ENCODE results near the gene ADAM12.
A peak's percentile ranks its signal among the peaks of the same experiment; 100 is the strongest.

DNA sequence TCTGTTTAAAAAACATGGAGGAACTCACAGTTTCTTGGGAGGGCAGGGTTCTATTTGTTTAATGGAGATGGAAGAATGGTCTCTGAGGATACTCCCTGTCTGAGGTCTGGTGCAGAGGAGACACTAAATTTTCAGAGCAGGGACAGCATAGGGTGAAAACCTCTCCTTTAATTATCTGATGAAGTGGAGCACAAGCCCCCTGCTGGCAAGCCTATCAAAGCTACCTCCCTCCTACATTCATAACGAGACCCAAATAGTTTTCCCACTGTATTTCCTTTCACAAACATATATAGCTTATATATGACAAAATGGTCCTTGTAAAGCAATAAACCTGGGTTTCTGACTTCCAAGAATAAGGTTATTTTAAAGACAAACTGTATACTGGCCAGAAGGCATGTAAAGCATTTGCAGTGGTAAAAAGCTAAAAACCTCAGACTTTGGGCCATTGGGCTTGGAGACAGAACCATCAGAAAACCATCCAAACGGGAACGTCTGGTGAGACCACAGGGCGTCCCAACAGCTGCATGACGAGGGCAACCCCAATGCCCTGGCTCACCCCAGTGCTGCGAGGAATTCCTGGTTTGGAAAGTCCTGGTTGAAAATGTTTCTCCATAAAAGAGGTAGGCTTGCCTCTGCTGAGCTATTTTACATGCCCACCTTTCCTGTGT is 290.6 kb downstream of the ADAM12 start:
- TF ChIP-seq, protein P1, sequence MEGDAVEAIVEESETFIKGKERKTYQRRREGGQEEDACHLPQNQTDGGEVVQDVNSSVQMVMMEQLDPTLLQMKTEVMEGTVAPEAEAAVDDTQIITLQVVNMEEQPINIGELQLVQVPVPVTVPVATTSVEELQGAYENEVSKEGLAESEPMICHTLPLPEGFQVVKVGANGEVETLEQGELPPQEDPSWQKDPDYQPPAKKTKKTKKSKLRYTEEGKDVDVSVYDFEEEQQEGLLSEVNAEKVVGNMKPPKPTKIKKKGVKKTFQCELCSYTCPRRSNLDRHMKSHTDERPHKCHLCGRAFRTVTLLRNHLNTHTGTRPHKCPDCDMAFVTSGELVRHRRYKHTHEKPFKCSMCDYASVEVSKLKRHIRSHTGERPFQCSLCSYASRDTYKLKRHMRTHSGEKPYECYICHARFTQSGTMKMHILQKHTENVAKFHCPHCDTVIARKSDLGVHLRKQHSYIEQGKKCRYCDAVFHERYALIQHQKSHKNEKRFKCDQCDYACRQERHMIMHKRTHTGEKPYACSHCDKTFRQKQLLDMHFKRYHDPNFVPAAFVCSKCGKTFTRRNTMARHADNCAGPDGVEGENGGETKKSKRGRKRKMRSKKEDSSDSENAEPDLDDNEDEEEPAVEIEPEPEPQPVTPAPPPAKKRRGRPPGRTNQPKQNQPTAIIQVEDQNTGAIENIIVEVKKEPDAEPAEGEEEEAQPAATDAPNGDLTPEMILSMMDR (IDR thresholded peaks at IDR 0.05): peak in 1 of 6 experiments; percentile 6
- no peak for TF ChIP-seq POLR2A (IDR thresholded peaks at IDR 0.05)

Measured in adrenal gland (tissue), 5 donors.